Thyroid gland (tissue), 4 donors: ENCODE measurements around the gene SCN7A.

Experiments used
- CTCF ChIP-seq, 6 experiments: fragments of 200-600 bp in 3 of 6; fragments of 450-650 bp in 3 of 6; sonication (generic) in 3 of 6; IDR thresholded peaks; one replicate each; pipeline ENCODE4 v1.5.1; 2016 to 2019; ENCODE audit warnings: antibody characterized with exemption in 6 of 6, mild to moderate bottlenecking in 2 of 6, inconsistent platforms in 1 of 6, moderate library complexity in 1 of 6
- POLR2A ChIP-seq, 2 donors: fragments of 450-650 bp; IDR thresholded peaks; one replicate each; pipeline ENCODE4 v1.6.1; 2017; ENCODE audit warnings: antibody characterized with exemption in 2 of 2, mild to moderate bottlenecking in 2 of 2, moderate library complexity in 1 of 2

GRCh38 chr2:166519391-166519962, 25.4 kb upstream of the SCN7A start:
- no peak for TF ChIP-seq CTCF (IDR thresholded peaks at IDR 0.05)
- no peak for TF ChIP-seq POLR2A (IDR thresholded peaks at IDR 0.05)
